BLaER1 treated with 17β-estradiol and CSF1 and Interleukin-3, amounts not matched to agents 10 nM and 100 nM (cell line): ENCODE results near the gene TTLL4.

Source experiments
- H3K27ac ChIP-seq, 11 experiments: shearing (Covaris generic); formaldehyde crosslinking; 2 replicates each; pipeline ENCODE4 v1.8.1; 2022
- H3K27me3 ChIP-seq, 11 experiments: shearing (Covaris generic); formaldehyde crosslinking; 2 replicates each; pipeline ENCODE4 v1.8.1; 2022
- H3K36me3 ChIP-seq, 11 experiments: shearing (Covaris generic); formaldehyde crosslinking; 2 replicates each; pipeline ENCODE4 v1.8.1; 2022
- H3K4me1 ChIP-seq, 10 experiments: shearing (Covaris generic); formaldehyde crosslinking; 2 replicates each; pipeline ENCODE4 v1.8.1; 2022
- H3K4me2 ChIP-seq, 11 experiments: shearing (Covaris generic); formaldehyde crosslinking; 2 replicates each; pipeline ENCODE4 v1.8.1; 2022
- H3K4me3 ChIP-seq, 10 experiments: shearing (Covaris generic); formaldehyde crosslinking; 2 replicates each; pipeline ENCODE4 v1.8.1; 2022
- H3K9ac ChIP-seq, 11 experiments: shearing (Covaris generic); formaldehyde crosslinking; 2 replicates each; pipeline ENCODE4 v1.8.1; 2022
- H3K9me3 ChIP-seq, 11 experiments: shearing (Covaris generic); formaldehyde crosslinking; replicated peaks in 1 of 11; 2 replicates each; pipeline ENCODE4 v1.8.1; 2022
- H4K20me1 ChIP-seq, 11 experiments: shearing (Covaris generic); formaldehyde crosslinking; 2 replicates each; pipeline ENCODE4 v1.8.1; 2022
- Cebpa-rat ChIP-seq, 11 experiments: shearing (Covaris generic); IDR thresholded peaks; 2 replicates each; pipeline ENCODE4 v1.8.1; 2022

The TTLL4 gene

GRCh38 chr2:218743068-218743467 lies 32.4 kb downstream of the TTLL4 start:
- Histone ChIP-seq H3K9me3 (peaks cover 0 to 2% (median 0%) of the 10 kb centered on the region in 11 experiments; a peak in 1 of 22 replicates), H3K4me2 (peak overlapping the region in 5 of 11 experiments; percentile 33 to 87 (median 78); a peak in 9 of 22 replicates), H3K27ac (peak overlapping the region in 6 of 11 experiments; percentile 36 to 88 (median 70); a peak in 10 of 22 replicates), H3K4me3 (no peak overlapping the region), H3K27me3 (no peaks in the 10 kb centered on the region), H3K36me3 (peaks cover 73 to 100% (median 94%) of the 10 kb centered on the region in 11 experiments), H4K20me1 (peaks cover 0 to 20% (median 0%) of the 10 kb centered on the region in 11 experiments; a peak in 1 of 22 replicates), H3K4me1 (peaks cover 0 to 89% (median 24%) of the 10 kb centered on the region in 10 experiments; a peak in 13 of 20 replicates), H3K9ac (no peak overlapping the region)
- TF ChIP-seq Cebpa-rat (IDR thresholded peaks at IDR 0.05): no peak

- H3K36me3 ChIP-seq: peaks cover 73 to 100% (median 94%) of the 10 kb centered on the region in 11 experiments
- H3K9ac ChIP-seq: peak overlapping the region in 6 of 11 experiments; percentile 9 to 64 (median 61); a peak in 11 of 22 replicates
- H3K4me2 ChIP-seq: peak overlapping the region in 6 of 11 experiments; percentile 20 to 87 (median 76); a peak in 11 of 22 replicates
- H3K27ac ChIP-seq: peak overlapping the region in 7 of 11 experiments; percentile 52 to 88 (median 81); a peak in 12 of 22 replicates
- TF ChIP-seq Cebpa-rat (IDR thresholded peaks at IDR 0.05): no peak
- no peak overlapping the region for H3K4me3 ChIP-seq
- no peaks in the 10 kb centered on the region for H3K27me3 ChIP-seq
- peaks cover 0 to 97% (median 24%) of the 10 kb centered on the region in 10 experiments; a peak in 13 of 20 replicates for H3K4me1 ChIP-seq
- peaks cover 0 to 12% (median 0%) of the 10 kb centered on the region in 11 experiments; a peak in 1 of 22 replicates for H3K9me3 ChIP-seq
- H4K20me1 ChIP-seq: peaks cover 0 to 7% (median 0%) of the 10 kb centered on the region in 11 experiments; a peak in 1 of 22 replicates
These were observed 34.0 kb downstream of the TTLL4 start for GRCh38 chr2:218744615-218745014.

GRCh38 chr2:218745160-218745558 lies 34.5 kb downstream of the TTLL4 start:
- H3K9ac ChIP-seq: peak overlapping the region in 5 of 11 experiments; percentile 46 to 64 (median 62); a peak in 11 of 22 replicates
- H3K36me3 ChIP-seq: peaks cover 73 to 100% (median 94%) of the 10 kb centered on the region in 11 experiments
- H3K27me3 ChIP-seq: no peaks in the 10 kb centered on the region
- peaks cover 0 to 12% (median 0%) of the 10 kb centered on the region in 11 experiments; a peak in 1 of 22 replicates for H3K9me3 ChIP-seq
- H4K20me1 ChIP-seq: peaks cover 0 to 2% (median 0%) of the 10 kb centered on the region in 11 experiments; a peak in 1 of 22 replicates
- H3K4me1 ChIP-seq: peaks cover 0 to 91% (median 24%) of the 10 kb centered on the region in 10 experiments; a peak in 13 of 20 replicates
- no peak overlapping the region for H3K4me3 ChIP-seq
- peak overlapping the region in 8 of 11 experiments; percentile 32 to 88 (median 76); a peak in 13 of 22 replicates for H3K27ac ChIP-seq
- peak overlapping the region in 6 of 11 experiments; percentile 20 to 87 (median 76); a peak in 11 of 22 replicates for H3K4me2 ChIP-seq
- TF ChIP-seq Cebpa-rat (IDR thresholded peaks at IDR 0.05): peak in 6 of 11 experiments; percentile 48 to 87 (median 70); a peak in 8 of 22 replicates

GRCh38 chr2:218745559-218746469 lies 35.2 kb downstream of the TTLL4 start:
- H3K9ac ChIP-seq: peak overlapping the region in 5 of 11 experiments; percentile 18 to 64 (median 62); a peak in 7 of 22 replicates
- H3K27ac ChIP-seq: peak overlapping the region in 8 of 11 experiments; percentile 32 to 88 (median 76); a peak in 13 of 22 replicates
- TF ChIP-seq Cebpa-rat (IDR thresholded peaks at IDR 0.05): peak in 1 of 11 experiments; percentile 16; a peak in 2 of 22 replicates
- H3K36me3 ChIP-seq: peaks cover 73 to 100% (median 94%) of the 10 kb centered on the region in 11 experiments
- peaks cover 0 to 85% (median 24%) of the 10 kb centered on the region in 10 experiments; a peak in 13 of 20 replicates for H3K4me1 ChIP-seq
- H3K4me2 ChIP-seq: peak overlapping the region in 6 of 11 experiments; percentile 20 to 87 (median 76); a peak in 11 of 22 replicates
- no peaks in the 10 kb centered on the region; a peak in 1 of 22 replicates for H4K20me1 ChIP-seq
- peaks cover 0 to 12% (median 0%) of the 10 kb centered on the region in 11 experiments; a peak in 1 of 22 replicates for H3K9me3 ChIP-seq
- H3K4me3 ChIP-seq: no peak overlapping the region
- H3K27me3 ChIP-seq: no peaks in the 10 kb centered on the region

- peaks cover 0 to 12% (median 0%) of the 10 kb centered on the region in 11 experiments; a peak in 1 of 22 replicates for H3K9me3 ChIP-seq
- H3K4me2 ChIP-seq: peak overlapping the region in 4 of 11 experiments; percentile 73 to 87 (median 81); a peak in 5 of 22 replicates
- peak overlapping the region in 4 of 11 experiments; percentile 71 to 88 (median 85); a peak in 8 of 22 replicates for H3K27ac ChIP-seq
- H3K9ac ChIP-seq: no peak overlapping the region
- no peak for TF ChIP-seq Cebpa-rat (IDR thresholded peaks at IDR 0.05)
- no peaks in the 10 kb centered on the region for H3K27me3 ChIP-seq
- peaks cover 73 to 100% (median 94%) of the 10 kb centered on the region in 11 experiments for H3K36me3 ChIP-seq
- H4K20me1 ChIP-seq: no peaks in the 10 kb centered on the region; a peak in 1 of 22 replicates
- H3K4me3 ChIP-seq: no peak overlapping the region
- peaks cover 0 to 79% (median 24%) of the 10 kb centered on the region in 10 experiments; a peak in 13 of 20 replicates for H3K4me1 ChIP-seq
These were observed 35.8 kb downstream of the TTLL4 start for GRCh38 chr2:218746470-218746795.

- H3K27me3 ChIP-seq: no peaks in the 10 kb centered on the region
- H3K9ac ChIP-seq: no peak overlapping the region
- H4K20me1 ChIP-seq: no peaks in the 10 kb centered on the region; a peak in 1 of 22 replicates
- no peak overlapping the region for H3K4me3 ChIP-seq
- peaks cover 0 to 73% (median 24%) of the 10 kb centered on the region in 10 experiments; a peak in 13 of 20 replicates for H3K4me1 ChIP-seq
- no peak for TF ChIP-seq Cebpa-rat (IDR thresholded peaks at IDR 0.05)
- peaks cover 73 to 100% (median 94%) of the 10 kb centered on the region in 11 experiments for H3K36me3 ChIP-seq
- peak overlapping the region in 2 of 11 experiments; percentile 25 to 78; a peak in 2 of 22 replicates for H3K4me2 ChIP-seq
- peaks cover 0 to 12% (median 0%) of the 10 kb centered on the region in 11 experiments; a peak in 1 of 22 replicates for H3K9me3 ChIP-seq
- H3K27ac ChIP-seq: peak overlapping the region in 3 of 11 experiments; percentile 10 to 37 (median 23); a peak in 2 of 22 replicates
These were observed 36.3 kb downstream of the TTLL4 start for GRCh38 chr2:218746960-218747359.

GRCh38 chr2:218748741-218749441 lies 38.3 kb downstream of the TTLL4 start:
- peaks cover 85 to 100% (median 98%) of the 10 kb centered on the region in 11 experiments for H3K36me3 ChIP-seq

More at GRCh38 chr2:218748741-218749441, 38.3 kb downstream of the TTLL4 start:
- Histone ChIP-seq H3K9me3 (peaks cover 0 to 12% (median 0%) of the 10 kb centered on the region in 11 experiments; a peak in 1 of 22 replicates), H3K4me3 (no peak overlapping the region), H3K4me1 (peaks cover 0 to 54% (median 16%) of the 10 kb centered on the region in 10 experiments; a peak in 13 of 20 replicates), H3K27me3 (no peaks in the 10 kb centered on the region), H4K20me1 (no peaks in the 10 kb centered on the region; a peak in 1 of 22 replicates), H3K27ac (no peak overlapping the region), H3K4me2 (peak overlapping the region in 3 of 11 experiments; percentile 3 to 32 (median 32); a peak in 2 of 22 replicates), H3K9ac (no peak overlapping the region)
- TF ChIP-seq Cebpa-rat (IDR thresholded peaks at IDR 0.05): no peak
